OCI-LY1 (cell line): ENCODE data around the gene MAIP1.

ENCODE experiments used
- H2AFZ ChIP-seq: fragments of 200-600 bp; sonication (generic), shearing (Covaris generic); 2 replicates; pipeline ENCODE4 v1.6.0; 2014; ENCODE audit warnings: antibody characterized with exemption, mild to moderate bottlenecking, low read length
- H3F3A ChIP-seq: fragments of 200-600 bp; sonication (generic), shearing (Covaris generic); 2 replicates; pipeline ENCODE4 v1.6.0; 2014; ENCODE audit warnings: mild to moderate bottlenecking, antibody characterized with exemption, low read length, moderate library complexity; ENCODE audit not compliant: insufficient read depth
- H3K27ac ChIP-seq: fragments of 200-600 bp; sonication (generic); 2 replicates; pipeline ENCODE4 v1.5.1; 2014; ENCODE audit warnings: low read length, mixed run types, mild to moderate bottlenecking, low read depth; ENCODE audit not compliant: poor library complexity, severe bottlenecking
- H3K27me3 ChIP-seq: fragments of 200-600 bp; sonication (generic); 2 replicates; pipeline ENCODE4 v1.6.0; 2014; ENCODE audit warnings: antibody characterized with exemption, mild to moderate bottlenecking, low read length, moderate library complexity; ENCODE audit not compliant: insufficient read depth
- H3K36me3 ChIP-seq: fragments of 200-600 bp; sonication (generic); 2 replicates; pipeline ENCODE4 v1.6.1; 2014; ENCODE audit warnings: mild to moderate bottlenecking, antibody characterized with exemption, low read length, moderate library complexity, mixed read lengths; ENCODE audit not compliant: insufficient read depth
- H3K4me1 ChIP-seq: fragments of 200-600 bp; sonication (generic); 2 replicates; pipeline ENCODE4 v1.5.1; 2014; ENCODE audit warnings: mild to moderate bottlenecking, low read length, moderate library complexity; ENCODE audit not compliant: insufficient read depth, severe bottlenecking
- H3K4me2 ChIP-seq: fragments of 200-600 bp; sonication (generic), shearing (Covaris generic); 2 replicates; pipeline ENCODE4 v1.6.1; 2014; ENCODE audit warnings: low read length
- H3K4me3 ChIP-seq: fragments of 200-600 bp; sonication (generic); 2 replicates; pipeline ENCODE4 v1.5.1; 2014; ENCODE audit warnings: low read length, low read depth, mild to moderate bottlenecking, mixed read lengths; ENCODE audit not compliant: poor library complexity, severe bottlenecking
- H3K79me2 ChIP-seq: fragments of 200-600 bp; shearing (Covaris generic); 2 replicates; pipeline ENCODE4 v1.6.1; 2016; ENCODE audit warnings: mixed run types, low read length, mixed read lengths; ENCODE audit not compliant: insufficient read depth
- H3K9ac ChIP-seq: fragments of 200-600 bp; sonication (generic), shearing (Covaris generic); 2 replicates; pipeline ENCODE4 v1.6.1; 2014; ENCODE audit warnings: mild to moderate bottlenecking, low read length, mixed read lengths
- H3K9me2 ChIP-seq: fragments of 200-600 bp; sonication (generic), shearing (Covaris generic); 2 replicates; pipeline ENCODE4 v1.6.1; 2014; ENCODE audit warnings: low read depth, mild to moderate bottlenecking, low read length, mixed read lengths
- H3K9me3 ChIP-seq: fragments of 200-600 bp; shearing (Covaris generic); 2 replicates; pipeline ENCODE4 v1.6.1; 2014; ENCODE audit warnings: low read length, mixed read lengths
- H4K20me1 ChIP-seq: fragments of 200-600 bp; sonication (generic), shearing (Covaris generic); 2 replicates; pipeline ENCODE4 v1.6.0; 2016; ENCODE audit warnings: mild to moderate bottlenecking, low read length; ENCODE audit not compliant: insufficient read depth
- CTCF ChIP-seq: fragments of 200-600 bp; sonication (generic), shearing (Covaris generic); IDR thresholded peaks from 2 replicates; pipeline ENCODE4 v1.5.1; 2017; ENCODE audit warnings: mild to moderate bottlenecking, antibody characterized with exemption, low read length, moderate library complexity, mixed read lengths
- EZH2 ChIP-seq: fragments of 200-600 bp; sonication (generic), shearing (Covaris generic); IDR thresholded peaks from 2 replicates; pipeline ENCODE4 v1.8.0; 2017; ENCODE audit warnings: borderline replicate concordance, mixed run types, mild to moderate bottlenecking, antibody characterized with exemption, low read length, moderate library complexity, mixed read lengths

Gene MAIP1

GRCh38 chr2:199929262-199929661, 26.1 kb upstream of the MAIP1 start:
- Histone ChIP-seq H3K79me2 (peaks cover 7% of the 10 kb centered on the region; the same call in 1 of the 2 replicates), H3K27ac (no peak overlapping the region), H3K4me1 (no peaks in the 10 kb centered on the region), H4K20me1 (no peaks in the 10 kb centered on the region), H3K4me3 (no peak overlapping the region), H3K36me3 (peaks cover 74% of the 10 kb centered on the region), H3K9me3 (no peaks in the 10 kb centered on the region), H2AFZ (no peak overlapping the region), H3F3A (no peaks in the 10 kb centered on the region), H3K27me3 (no peaks in the 10 kb centered on the region), H3K4me2 (no peak overlapping the region), H3K9me2 (no peaks in the 10 kb centered on the region), H3K9ac (no peak overlapping the region)
- TF ChIP-seq EZH2 = no peak
- TF ChIP-seq CTCF = no peak

GRCh38 chr2:199932312-199932855, 23.0 kb upstream of the MAIP1 start:
- Histone ChIP-seq H3K27me3 (no peaks in the 10 kb centered on the region), H3F3A (0 out of 2 replicates have a peak, but pooled peaks cover 6% of the 10 kb centered on the region), H3K79me2 (no peaks in the 10 kb centered on the region), H3K9me3 (no peaks in the 10 kb centered on the region), H3K4me1 (no peaks in the 10 kb centered on the region), H3K27ac (no peak overlapping the region), H3K9ac (no peak overlapping the region), H2AFZ (no peak overlapping the region), H3K9me2 (no peaks in the 10 kb centered on the region), H3K4me2 (no peak overlapping the region), H3K36me3 (peaks cover 66% of the 10 kb centered on the region), H4K20me1 (no peaks in the 10 kb centered on the region), H3K4me3 (no peak overlapping the region)
- TF ChIP-seq CTCF (no peak), EZH2 (no peak)

GRCh38 chr2:199933466-199933865, 21.9 kb upstream of the MAIP1 start:
- Histone ChIP-seq H4K20me1 (no peaks in the 10 kb centered on the region), H3K27ac (no peak overlapping the region), H3K27me3 (no peaks in the 10 kb centered on the region), H3K79me2 (no peaks in the 10 kb centered on the region), H3K4me1 (no peaks in the 10 kb centered on the region), H3K9me3 (no peaks in the 10 kb centered on the region), H3K9ac (no peak overlapping the region), H2AFZ (no peak overlapping the region), H3F3A (0 out of 2 replicates have a peak, but pooled peaks cover 6% of the 10 kb centered on the region), H3K9me2 (no peaks in the 10 kb centered on the region), H3K36me3 (peaks cover 73% of the 10 kb centered on the region), H3K4me2 (no peak overlapping the region), H3K4me3 (no peak overlapping the region)
- TF ChIP-seq CTCF = no peak
- no peak for TF ChIP-seq EZH2
